PC-3 (cell line): ENCODE measurements around the gene C1orf210. TPM values are rescaled to one million over a fixed set of nuclear protein-coding genes. Genes with fewer than 3 reads are reported as not detected.

Experiments used
- ATAC-seq: fragments of 200-7000 bp; cut with Tn5 transposase; 2 replicates; pipeline ENCODE4 v1.9.1; 2020; ENCODE audit warnings: mild to moderate bottlenecking, moderate library complexity
- BruUV-seq: library from RNA; stranded (reverse); fragments of 400-500 nt; replicated peaks from 2 replicates; lab custom pipeline; 2021; lab: Mats Ljungman, UMichigan
- CTCF ChIA-PET: fragments of 300-600 bp; sonication (Branson Sonifier 250); formaldehyde crosslinking; loops from one replicate; lab custom pipeline; 2022; ENCODE audit warnings: antibody characterized with exemption; lab: Charles Lee
- POLR2A ChIA-PET: fragments of 300-600 bp; sonication (Branson Sonifier 250); formaldehyde crosslinking; loops from one replicate; lab custom pipeline; 2022; ENCODE audit warnings: antibody characterized with exemption; ENCODE audit not compliant: unreplicated experiment; lab: Charles Lee
- DNase-seq: peaks from one replicate; pipeline ENCODE4 v3.0.0-alpha.2; 2015
- H2AFZ ChIP-seq: fragments of 300-600 bp; sonication (generic); 2 replicates; pipeline ENCODE4 v1.6.0; 2016; ENCODE audit warnings: antibody characterized with exemption, low read length
- H3F3A ChIP-seq: fragments of 300-600 bp; sonication (generic); one replicate; pipeline ENCODE4 v1.6.0; 2017; ENCODE audit warnings: antibody characterized with exemption, low read length, control low read depth, mild to moderate bottlenecking; ENCODE audit not compliant: unreplicated experiment
- H3K27ac ChIP-seq: fragments of 300-600 bp; sonication (generic); 2 replicates; pipeline ENCODE4 v1.5.1; 2016; ENCODE audit warnings: mild to moderate bottlenecking, low read length
- H3K27me3 ChIP-seq: fragments of 300-600 bp; sonication (generic); 2 replicates; pipeline ENCODE4 v1.6.1; 2016; ENCODE audit warnings: low read length, mixed read lengths
- H3K36me3 ChIP-seq: fragments of 300-600 bp; sonication (generic); 2 replicates; pipeline ENCODE4 v1.6.1; 2016; ENCODE audit warnings: low read depth, mixed run types, low read length, mixed read lengths
- H3K4me1 ChIP-seq: fragments of 300-600 bp; sonication (generic); 2 replicates; pipeline ENCODE4 v1.5.1; 2016; ENCODE audit warnings: low read length; ENCODE audit not compliant: insufficient read depth
- H3K4me2 ChIP-seq: fragments of 300-600 bp; sonication (generic); 2 replicates; pipeline ENCODE4 v1.6.0; 2016; ENCODE audit warnings: low read length
- H3K4me3 ChIP-seq: fragments of 300-600 bp; sonication (generic); 2 replicates; pipeline ENCODE4 v1.5.1; 2016; ENCODE audit warnings: mild to moderate bottlenecking, low read length, mixed read lengths
- H3K79me2 ChIP-seq: fragments of 300-600 bp; sonication (generic); 2 replicates; pipeline ENCODE4 v1.6.1; 2017; ENCODE audit warnings: low read length, mixed read lengths
- H3K9ac ChIP-seq: fragments of 300-600 bp; sonication (generic); 2 replicates; pipeline ENCODE4 v1.6.0; 2016; ENCODE audit warnings: mild to moderate bottlenecking, low read length
- H3K9me2 ChIP-seq: fragments of 300-600 bp; sonication (generic); replicated peaks from 2 replicates; pipeline ENCODE4 v1.6.1; 2016; ENCODE audit warnings: mixed run types, low read length, mixed read lengths
- H3K9me3 ChIP-seq: fragments of 300-600 bp; sonication (generic); 2 replicates; pipeline ENCODE4 v1.6.1; 2016; ENCODE audit warnings: low read length, mixed read lengths
- H4K20me1 ChIP-seq: fragments of 300-600 bp; sonication (generic); 2 replicates; pipeline ENCODE4 v1.6.1; 2016; ENCODE audit warnings: low read length, mixed read lengths
- EZH2 ChIP-seq: fragments of 300-600 bp; sonication (generic); IDR thresholded peaks from one replicate; pipeline ENCODE4 v1.6.1; 2017; ENCODE audit warnings: antibody characterized with exemption, mild to moderate bottlenecking, low read length; ENCODE audit not compliant: unreplicated experiment
- EZH2phosphoT487 ChIP-seq: fragments of 300-600 bp; sonication (generic); IDR thresholded peaks from 2 replicates; pipeline ENCODE4 v1.6.1; 2018; ENCODE audit warnings: mild to moderate bottlenecking, antibody characterized with exemption, low read length, borderline replicate concordance
- intact Hi-C: fragments of 100-400 bp; cut with micrococcal nuclease; formaldehyde crosslinking; loops from 2 replicates; pipeline ENCODE4 v1.9.0; 2023
- total RNA-seq: library from RNA; depleted of rRNA; stranded (reverse); fragments of >200 nt; gene quantifications from 2 replicates; pipeline ENCODE4 v1.2.3, GENCODE V29; 2014
- TF ChIP-seq, protein P1 (sequence below): fragments of 300-600 bp; sonication (generic); conservative IDR thresholded peaks from 2 replicates; pipeline ENCODE4 v1.5.1; 2017; ENCODE audit warnings: antibody characterized with exemption, low read depth, mild to moderate bottlenecking, low read length

Gene C1orf210
- total RNA-seq, 1 experiment from 2014 or later = 17.8 TPM

DNA sequence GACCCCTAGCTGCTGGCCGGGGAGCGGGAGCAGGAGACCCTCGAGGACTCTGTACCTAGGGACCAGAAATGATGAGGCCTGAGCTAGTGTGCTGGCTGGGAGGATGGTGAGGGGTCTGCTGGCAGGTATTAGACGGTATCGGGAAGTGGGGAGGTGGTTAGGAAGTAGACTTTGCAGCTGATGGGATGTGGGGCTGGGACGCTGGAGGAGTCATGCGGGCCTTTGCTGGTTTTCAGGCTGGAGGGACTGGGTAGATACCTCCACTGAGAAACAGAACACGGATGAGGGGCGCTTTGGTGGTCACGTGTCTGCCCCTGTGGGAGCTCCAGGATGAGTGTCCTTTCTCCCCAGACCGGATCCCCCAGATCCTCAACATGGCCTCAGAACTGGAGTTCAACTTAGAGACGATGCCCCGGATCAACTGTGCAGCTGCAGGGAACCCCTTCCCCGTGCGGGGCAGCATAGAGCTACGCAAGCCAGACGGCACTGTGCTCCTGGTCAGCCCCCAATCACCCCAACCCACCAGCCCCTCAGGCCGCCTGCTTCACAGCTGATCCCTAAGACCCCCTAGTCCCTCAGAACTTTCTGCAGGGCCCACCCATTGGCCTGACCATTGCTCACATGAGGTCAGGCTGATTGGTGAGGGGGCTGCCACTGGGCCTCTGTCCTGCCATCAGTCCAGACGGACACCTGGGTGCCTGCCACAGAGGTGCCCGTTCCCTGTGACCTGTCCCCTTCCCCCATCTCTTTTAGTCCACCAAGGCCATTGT is 23.4 kb upstream of the C1orf210 start:
- no peaks in the 10 kb centered on the region for H3K27me3 ChIP-seq
- H3K4me1 ChIP-seq = no peaks in the 10 kb centered on the region
- POLR2A ChIA-PET = no interaction called here
- intact Hi-C loops = no loop called here
- H2AFZ ChIP-seq = no peak overlapping the region
- CTCF ChIA-PET = no interaction called here
- no peak for DNase-seq
- no peaks in the 10 kb centered on the region for H3K9me2 ChIP-seq
- H3K4me3 ChIP-seq = no peak overlapping the region
- no TSS peak for BruUV-seq
- no peak overlapping the region for H3K9ac ChIP-seq
- H4K20me1 ChIP-seq = no peaks in the 10 kb centered on the region
- no peaks in the 10 kb centered on the region for H3F3A ChIP-seq
- no peaks in the 10 kb centered on the region for H3K9me3 ChIP-seq
- no peak overlapping the region for H3K27ac ChIP-seq
- no peaks in the 10 kb centered on the region for H3K36me3 ChIP-seq
- H3K4me2 ChIP-seq = no peak overlapping the region
- TF ChIP-seq EZH2 = no peak
- no peak for TF ChIP-seq EZH2phosphoT487
- TF ChIP-seq, protein P1, sequence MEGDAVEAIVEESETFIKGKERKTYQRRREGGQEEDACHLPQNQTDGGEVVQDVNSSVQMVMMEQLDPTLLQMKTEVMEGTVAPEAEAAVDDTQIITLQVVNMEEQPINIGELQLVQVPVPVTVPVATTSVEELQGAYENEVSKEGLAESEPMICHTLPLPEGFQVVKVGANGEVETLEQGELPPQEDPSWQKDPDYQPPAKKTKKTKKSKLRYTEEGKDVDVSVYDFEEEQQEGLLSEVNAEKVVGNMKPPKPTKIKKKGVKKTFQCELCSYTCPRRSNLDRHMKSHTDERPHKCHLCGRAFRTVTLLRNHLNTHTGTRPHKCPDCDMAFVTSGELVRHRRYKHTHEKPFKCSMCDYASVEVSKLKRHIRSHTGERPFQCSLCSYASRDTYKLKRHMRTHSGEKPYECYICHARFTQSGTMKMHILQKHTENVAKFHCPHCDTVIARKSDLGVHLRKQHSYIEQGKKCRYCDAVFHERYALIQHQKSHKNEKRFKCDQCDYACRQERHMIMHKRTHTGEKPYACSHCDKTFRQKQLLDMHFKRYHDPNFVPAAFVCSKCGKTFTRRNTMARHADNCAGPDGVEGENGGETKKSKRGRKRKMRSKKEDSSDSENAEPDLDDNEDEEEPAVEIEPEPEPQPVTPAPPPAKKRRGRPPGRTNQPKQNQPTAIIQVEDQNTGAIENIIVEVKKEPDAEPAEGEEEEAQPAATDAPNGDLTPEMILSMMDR = no peak
- no peak for ATAC-seq
- no peaks in the 10 kb centered on the region for H3K79me2 ChIP-seq

DNA sequence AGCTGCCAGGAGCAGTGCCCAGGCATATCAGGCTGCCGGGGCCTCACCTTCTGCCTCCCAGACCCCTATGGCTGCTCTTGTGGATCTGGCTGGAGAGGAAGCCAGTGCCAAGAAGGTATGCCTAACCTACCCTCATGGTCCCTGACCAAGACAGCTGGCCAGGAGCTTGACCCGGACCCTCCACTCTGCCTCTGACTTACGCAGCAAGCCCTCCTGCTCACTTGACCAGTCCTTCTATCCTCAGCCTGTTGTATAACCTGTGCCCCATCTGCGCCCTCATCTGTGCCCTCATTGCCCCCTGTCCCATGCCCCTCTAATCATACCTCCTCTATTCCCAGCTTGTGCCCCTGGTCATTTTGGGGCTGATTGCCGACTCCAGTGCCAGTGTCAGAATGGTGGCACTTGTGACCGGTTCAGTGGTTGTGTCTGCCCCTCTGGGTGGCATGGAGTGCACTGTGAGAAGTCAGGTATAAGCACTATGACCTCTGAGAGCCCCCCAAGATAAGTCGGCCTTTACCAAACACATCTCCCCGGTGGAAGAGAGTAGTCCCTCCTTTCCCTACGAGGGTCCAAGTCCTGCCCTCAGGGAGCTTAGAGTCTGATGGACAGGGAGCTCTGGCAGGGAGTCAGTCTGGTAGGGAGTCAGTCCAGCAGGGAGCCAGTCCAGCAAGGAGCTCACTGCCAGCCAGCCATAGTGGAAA is 22.2 kb upstream of the C1orf210 start:
- Histone ChIP-seq H3K4me2 (no peak overlapping the region), H3K9me3 (no peaks in the 10 kb centered on the region), H3K4me3 (no peak overlapping the region), H3K9me2 (no peaks in the 10 kb centered on the region), H3K27me3 (no peaks in the 10 kb centered on the region), H4K20me1 (no peaks in the 10 kb centered on the region), H2AFZ (no peak overlapping the region), H3K27ac (no peak overlapping the region), H3K79me2 (no peaks in the 10 kb centered on the region), H3K4me1 (no peaks in the 10 kb centered on the region), H3F3A (no peaks in the 10 kb centered on the region), H3K36me3 (no peaks in the 10 kb centered on the region), H3K9ac (no peak overlapping the region)
- no TSS peak for BruUV-seq
- ChIA-PET CTCF (no interaction called here), POLR2A (no interaction called here)
- DNase-seq (no peak), ATAC-seq (no peak)
- TF ChIP-seq EZH2phosphoT487 (no peak), EZH2 (no peak)
- TF ChIP-seq, protein P1 = no peak
- intact Hi-C loops = no loop called here
